Measurements from ENCODE around the gene RHOC.
"Not testable (repeated sequence)": the region's sequence is repeated elsewhere in the genome, so short reads cannot be mapped to it uniquely, and the experiment has no call there.

The RHOC gene

DNA sequence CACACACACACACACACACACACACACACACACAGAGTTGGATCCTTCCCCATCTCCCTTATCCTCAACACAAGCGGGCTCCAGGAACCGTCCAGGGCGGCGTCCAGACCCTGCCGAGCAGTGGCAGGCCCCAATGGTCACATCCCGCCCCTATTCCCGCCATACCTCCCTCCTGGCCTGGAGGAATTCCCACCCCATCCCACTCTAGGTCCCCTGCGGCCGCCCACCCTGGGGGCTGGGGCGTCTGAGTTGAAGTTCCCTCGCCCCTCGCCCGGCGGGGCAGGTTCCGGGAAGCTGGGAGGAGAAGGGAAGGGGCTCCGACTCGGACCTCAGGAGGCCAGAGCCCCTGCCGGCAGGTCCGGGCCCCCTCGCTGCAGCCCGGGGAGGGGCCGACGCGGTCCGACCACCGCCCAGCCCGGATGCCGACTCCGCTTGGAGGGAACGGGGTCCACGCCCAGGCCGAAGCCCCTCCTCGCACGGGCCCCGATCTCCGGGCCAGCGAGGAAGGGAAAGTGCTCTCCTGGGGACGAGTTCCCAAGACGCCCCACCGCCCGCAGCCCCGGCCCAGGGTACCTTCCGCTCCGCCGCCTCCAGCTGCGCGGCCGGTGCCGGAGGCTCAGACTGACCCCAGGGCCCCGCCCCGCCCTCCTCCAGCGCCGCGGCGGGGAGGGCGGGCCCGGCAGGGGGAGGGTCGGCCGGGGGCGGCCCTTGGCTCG is at the start of gene RHOC:
RHOC (minus strand) TSS at position 623 of the 716 bp plus-strand sequence. CDS start 3,328 bp downstream, outside the sequence.
- DNase-seq, result peak; percentile 57

DNA sequence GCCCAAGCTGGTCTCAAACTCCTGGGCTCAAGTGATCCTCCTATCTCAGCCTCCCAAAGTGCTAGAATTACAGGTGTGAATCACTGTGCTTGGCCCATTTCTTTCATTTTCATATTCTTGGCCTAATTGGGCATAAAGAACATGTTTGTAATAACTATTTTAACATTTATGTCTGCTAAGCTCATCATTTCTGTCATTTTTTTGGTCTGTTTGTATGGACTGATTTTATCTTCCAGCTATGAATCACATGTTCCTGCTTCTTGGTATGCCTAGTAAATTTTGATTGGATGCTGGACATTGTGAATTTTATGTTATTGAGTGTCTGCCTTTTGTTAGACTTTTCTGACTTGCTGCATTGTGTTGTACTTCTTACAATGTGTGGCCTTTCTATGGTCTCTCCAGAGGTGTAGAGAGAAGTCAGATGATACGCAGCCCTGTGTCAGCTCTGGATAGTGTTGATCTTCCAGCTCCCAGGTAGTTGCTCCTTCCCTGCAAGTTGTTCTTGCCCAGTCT is 47.2 kb upstream of the RHOC start:
- DNase-seq, result no peak

DNA sequence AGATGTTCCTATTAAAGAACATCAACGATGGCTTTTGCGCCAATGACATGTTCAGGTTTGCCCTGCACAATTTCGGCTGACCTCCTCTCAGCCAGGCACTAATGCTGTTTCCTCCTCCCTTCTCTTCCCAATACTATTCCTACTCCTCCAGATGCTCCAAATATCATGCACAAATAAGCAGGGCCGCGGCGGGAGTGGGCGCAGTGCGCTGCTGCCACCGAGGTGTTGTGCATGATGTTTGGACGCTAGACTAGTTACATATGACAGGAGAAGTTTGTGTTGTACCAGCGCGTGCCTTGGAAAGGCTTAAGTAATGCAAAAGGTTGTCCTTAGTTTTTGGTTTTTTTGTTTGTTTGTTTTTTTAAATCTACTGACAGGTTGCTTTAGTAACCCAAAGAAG is 41.5 kb upstream of the RHOC start:
- DNase-seq, result no peak

DNA sequence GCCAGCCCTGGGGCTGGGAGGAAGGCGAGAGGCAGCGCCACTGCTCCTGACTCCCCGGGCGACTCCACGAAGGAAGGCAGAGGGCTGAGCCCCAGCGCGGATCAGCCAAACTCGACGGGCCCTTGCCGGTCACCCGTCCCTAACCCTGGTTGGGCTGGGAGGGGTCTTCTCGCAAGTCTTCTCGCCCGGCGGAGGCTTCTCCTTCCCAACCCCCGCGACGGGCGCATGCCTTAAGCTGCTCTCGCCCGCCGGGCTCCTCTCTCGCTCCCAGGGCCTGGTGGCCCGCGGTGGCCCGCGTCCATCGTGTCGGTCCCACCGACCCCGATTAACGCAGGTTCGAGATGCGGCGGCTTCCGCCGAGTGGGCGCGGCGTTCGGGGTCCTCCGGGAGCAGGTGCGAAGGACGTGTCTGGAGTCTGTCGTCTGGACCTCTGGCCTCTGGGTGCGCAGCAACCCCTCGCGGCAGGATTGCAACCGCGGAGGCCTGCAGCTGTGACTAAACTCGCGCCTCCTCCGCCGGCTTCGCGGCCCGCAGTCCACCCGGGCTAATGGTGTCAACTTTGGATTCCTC is 37.2 kb upstream of the RHOC start:
- DNase-seq, result no peak

DNA sequence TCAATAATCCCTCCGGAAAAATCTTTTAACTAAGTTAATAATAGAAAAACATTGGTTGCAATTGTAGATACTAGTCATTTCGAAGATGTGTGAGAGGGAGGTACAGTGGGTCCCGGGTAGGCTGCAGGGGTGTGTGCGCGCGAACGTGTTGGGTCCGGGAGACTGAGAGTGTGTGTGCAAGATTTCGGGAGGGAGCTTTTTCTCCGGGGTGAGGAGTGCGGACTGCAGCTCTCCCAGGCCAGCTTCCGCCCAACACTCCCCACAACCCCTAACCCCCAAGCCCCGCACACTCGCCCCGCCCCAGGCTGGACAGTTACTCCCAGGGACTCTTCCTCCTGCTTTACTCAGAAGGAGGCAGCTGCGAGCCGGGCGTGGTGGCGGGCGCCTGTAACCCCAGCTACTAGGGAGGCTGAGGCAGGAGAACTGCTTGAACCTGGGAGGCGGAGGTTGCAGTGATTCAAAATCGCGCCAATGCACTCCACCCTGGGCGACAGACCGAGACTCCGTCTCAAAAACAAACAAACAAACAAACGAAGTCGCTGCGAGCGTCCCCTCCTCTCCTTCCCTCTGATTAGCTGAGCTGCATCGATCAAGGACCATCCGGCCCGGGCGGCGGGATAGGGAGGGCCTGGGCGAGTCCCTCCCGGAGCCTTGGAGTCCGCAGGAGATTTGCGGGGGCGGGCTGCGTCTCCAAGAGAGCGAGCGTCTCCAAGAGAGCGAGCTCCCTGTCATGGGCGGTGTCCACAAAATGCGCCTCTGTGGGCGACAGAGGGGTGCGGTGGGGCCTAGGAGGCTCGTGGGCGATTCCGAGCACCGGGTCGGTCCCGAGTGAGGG is 36.5 kb upstream of the RHOC start:
- DNase-seq, result no peak

DNA sequence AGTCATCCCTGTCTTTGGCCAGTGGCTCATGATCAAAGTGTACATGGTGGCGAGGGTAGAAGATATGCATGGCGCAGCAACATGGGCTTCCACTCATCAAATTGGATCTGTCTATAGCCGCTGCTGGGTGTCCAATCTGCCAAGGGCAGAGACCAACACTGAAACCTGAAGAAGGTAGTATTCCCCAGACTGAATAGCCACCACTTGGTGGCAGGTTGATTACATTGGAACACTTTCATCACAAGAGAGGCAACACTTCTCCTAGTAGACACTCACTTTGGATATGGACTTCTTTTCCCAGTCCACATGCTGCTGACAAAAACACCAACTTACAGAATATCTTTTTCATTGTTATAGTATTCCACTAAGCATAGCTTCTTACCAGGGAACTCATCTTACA is 30.6 kb upstream of the RHOC start:
- no peak for DNase-seq

DNA sequence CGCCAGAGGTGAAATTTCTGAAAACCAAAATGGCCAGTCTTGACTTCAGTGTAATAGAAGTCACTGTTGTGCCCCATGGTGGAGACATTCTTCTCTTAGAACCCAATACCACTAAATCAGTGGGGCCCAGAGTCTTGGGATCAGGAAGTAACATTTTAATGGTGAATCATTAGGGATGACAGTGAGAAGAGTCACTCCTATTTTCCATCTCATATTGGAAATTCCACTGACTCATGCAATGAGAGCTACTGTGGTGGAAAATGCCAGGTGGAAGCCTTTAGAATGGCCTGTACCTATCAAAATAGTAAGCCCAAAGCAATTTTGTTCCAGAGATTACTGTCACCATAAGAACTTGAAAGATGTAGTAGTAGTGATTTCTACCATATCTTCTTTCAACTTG is 28.8 kb upstream of the RHOC start:
- no peak for DNase-seq

DNA sequence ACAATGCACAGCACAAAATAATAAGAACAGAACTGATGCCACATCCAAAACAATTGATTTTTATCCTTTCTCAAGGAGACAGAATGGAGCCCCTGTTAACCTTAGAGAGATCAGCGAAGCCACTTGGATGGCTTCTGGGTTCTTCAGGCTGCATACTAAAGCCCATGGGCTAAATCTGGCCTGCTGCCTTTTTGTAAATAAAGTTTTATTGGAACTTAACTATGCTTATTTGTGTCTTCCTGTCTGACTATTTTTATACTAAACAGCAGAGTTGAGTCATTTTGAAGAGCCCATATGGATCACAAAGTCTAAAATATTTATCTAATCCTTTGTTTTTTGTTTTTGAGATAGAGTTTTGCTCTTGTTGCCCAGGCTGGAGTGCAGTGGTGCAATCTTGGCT is 24.5 kb upstream of the RHOC start:
- DNase-seq, result no peak

DNA sequence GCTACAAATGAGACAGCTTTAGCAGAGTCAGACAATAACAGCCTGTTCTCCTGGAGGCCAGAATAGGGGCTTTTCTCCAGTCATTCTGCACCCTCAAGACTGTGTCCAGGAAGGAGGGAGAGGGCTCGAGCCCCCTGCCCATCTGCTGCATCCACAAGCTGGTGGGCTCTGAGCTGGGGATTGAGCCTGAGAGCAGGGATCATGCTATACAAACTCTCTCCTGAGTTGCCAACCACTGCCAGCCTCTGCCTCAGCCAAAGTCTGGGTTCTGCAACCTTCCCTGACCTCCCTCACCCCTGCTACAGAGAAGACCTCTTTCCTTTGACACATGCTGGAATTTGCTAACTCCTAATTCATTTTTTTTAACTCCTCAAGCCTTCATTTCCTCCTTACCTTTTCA is 23.0 kb upstream of the RHOC start:
- no peak for DNase-seq

DNA sequence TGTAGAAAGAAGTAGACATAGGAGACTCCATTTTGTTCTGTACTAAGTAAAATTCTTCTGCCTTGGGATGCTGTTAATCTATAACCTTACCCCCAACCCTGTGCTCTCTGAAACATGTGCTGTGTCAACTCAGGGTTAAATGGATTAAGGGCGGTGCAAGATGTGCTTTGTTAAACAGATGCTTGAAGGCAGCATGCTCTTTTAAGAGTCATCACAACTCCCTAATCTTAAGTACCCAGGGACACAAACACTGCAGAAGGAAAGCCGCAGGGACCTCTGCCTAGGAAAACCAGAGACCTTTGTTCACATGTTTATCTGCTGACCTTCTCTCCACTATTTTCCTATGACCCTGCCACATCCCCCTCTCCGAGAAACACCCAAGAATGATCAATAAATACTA is 22.1 kb upstream of the RHOC start:
- DNase-seq, result not testable (repeated sequence)

DNA sequence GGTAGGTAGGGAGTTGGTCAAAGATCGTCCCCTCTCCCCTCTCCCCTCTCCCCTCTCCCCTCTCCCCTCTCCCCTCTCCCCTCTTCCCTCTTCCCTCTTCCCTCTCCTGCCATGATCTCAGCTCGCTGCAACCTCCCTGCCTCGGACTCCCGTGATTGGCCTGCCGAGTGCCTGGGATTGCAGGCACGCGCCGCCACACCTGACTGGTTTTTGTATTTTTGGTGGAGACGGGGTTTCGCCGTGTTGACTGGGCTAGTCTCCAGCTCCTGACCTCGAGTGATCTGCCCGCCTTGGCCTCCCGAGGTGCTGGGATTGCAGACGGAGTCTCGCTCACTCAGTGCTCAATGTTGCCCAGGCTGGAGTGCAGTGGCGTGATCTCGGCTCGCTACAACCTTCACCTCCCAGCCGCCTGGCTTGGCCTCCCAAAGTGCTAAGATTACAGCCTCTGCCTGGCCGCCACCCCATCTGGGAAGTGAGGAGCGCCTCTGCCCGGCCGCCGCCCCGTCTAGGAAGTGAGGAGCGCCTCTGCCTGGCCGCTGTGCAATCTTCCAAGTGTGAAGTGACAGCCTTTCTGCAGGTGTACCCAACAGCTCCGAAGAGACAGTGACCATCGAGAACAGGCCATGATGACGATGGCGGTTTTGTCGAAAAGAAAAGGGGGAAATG is 21.5 kb upstream of the RHOC start:
- not testable (repeated sequence) for DNase-seq

DNA sequence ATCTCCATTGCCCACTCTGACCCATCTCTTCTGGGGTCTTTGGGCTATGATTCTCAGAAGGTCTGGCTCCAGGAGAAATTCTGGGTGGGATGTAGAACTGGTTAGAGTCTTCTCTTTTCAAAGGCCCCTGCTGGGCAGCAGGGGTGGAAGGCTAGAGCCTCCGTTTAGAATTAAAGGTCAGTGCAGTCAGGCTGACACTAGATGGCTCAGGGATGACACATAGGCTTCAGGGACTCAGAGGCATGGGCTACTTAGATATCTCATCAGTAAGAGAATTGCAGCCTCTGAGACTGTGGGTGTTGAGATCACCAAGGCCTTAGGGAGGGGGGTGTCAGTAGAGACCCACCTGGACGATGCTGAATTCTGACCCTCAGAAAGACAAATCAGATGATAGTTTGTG is 20.8 kb upstream of the RHOC start:
- DNase-seq, result no peak

DNA sequence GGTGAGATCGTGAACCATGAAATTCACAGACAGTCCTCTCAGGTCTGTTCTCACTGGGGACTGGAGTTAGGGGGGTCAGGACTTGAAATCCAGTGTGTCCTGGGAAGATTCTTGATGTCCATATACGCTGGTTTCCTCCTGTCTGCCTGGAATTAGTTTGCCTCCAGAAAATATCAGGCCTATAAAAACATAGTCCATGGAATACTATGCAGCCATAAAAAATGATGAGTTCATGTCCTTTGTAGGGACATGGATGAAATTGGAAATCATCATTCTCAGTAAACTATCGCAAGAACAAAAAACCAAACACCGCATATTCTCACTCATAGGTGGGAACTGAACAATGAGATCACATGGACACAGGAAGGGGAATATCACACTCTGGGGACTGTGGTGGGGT is 17.3 kb upstream of the RHOC start:
- not testable (repeated sequence) for DNase-seq

DNA sequence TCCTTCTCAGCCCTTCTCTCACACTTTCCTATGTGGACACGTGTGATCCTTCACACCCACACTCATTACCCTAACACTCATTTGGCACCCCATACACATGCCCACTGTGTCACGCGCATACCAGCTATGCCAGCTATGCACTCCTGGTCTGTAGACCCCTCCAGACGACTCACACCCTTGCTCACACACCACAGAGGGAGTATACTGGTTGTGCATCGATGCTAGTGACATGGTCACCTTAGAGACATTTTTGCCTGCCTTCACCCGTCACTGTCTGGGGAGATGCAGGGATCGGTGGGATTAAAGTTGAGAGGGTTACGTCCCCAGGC is 16.5 kb upstream of the RHOC start:
- DNase-seq, result no peak

DNA sequence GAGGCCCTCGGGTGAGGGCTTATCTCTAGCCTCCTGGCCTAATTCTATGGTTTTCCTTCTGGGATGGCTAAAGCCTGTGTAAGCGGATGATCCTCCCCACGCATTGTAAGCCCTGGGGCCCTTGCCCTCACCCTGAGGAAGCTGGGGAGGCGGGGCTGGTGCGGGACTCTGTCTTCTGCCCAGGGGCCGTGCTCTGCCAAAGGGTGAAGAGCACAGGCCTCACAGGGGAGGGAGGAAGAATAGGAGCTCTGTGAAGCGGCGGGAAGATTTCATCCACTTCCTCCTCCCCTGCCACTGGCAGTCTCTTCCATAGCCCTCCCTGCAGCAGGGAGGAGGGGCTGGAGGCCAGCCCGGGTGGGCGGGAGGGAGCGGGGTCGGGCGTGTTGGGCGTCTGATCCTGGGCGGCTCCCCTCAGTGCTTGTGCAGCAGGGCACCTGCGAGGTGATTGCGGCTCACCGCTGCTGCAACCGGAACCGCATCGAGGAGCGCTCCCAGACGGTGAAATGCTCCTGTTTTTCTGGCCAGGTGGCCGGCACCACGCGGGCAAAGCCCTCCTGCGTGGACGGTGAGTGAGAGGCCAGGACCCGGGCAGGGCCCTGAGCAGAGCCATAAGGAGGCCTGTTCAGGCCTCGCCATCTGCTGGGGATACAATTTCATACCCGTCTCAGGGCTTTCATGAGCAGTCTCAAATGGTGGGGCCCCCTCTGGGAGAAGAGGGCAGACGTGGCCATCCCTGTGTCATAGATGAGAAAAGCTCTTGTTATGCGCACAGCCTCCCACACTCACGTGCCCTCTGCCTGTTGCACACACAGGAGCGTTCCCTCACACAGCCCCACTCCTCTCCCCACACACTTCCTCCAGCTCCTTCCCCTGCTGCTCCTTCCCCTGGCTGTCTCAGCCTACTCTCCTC is 15.9 kb upstream of the RHOC start:
- DNase-seq, result peak in 1 of 2 donors; percentile 29

DNA sequence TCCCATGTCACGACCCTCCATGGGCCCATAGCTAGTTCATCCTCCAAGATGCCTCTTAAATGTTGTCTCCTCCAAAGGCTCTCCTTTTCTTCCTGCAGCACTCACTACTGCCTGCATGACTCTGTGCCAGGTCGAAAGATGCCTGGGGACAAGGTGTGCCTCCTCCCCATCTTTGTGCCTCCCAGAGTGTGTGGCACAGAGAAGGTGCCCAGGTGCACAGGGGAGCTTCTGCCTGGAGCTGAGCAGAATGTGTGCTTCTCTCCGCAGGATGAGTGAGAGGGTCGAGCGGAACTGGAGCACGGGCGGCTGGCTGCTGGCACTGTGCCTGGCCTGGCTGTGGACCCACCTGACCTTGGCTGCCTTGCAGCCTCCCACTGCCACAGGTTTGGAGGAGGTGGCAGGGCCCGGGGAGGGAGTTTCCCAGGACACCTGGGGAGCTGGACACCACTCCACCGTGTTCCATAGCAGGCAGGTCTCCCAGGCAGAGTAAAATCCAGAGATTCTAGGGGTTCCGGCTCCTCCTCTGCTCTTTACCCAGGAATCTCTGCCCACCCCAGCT is 15.1 kb upstream of the RHOC start:
- no peak for DNase-seq

DNA sequence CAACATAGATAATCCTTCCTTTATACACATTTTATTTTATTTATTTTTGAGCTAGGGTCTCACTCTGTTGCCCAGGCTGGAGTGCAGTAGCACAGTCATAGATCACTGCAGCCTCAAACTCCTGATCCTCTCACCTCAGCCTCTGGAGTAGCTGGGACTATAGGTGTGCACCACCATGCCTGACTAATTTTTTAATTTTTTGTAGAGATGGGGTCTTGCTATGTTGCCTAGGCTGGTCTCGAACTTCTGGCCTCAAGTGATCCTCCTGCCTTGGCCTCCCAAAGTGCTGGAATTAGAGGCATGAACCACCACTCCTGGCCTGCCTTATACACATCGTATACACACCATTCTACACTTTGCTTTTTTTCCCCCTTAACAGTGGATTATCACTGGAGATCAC is 14.4 kb upstream of the RHOC start:
- not testable (repeated sequence) for DNase-seq

DNA sequence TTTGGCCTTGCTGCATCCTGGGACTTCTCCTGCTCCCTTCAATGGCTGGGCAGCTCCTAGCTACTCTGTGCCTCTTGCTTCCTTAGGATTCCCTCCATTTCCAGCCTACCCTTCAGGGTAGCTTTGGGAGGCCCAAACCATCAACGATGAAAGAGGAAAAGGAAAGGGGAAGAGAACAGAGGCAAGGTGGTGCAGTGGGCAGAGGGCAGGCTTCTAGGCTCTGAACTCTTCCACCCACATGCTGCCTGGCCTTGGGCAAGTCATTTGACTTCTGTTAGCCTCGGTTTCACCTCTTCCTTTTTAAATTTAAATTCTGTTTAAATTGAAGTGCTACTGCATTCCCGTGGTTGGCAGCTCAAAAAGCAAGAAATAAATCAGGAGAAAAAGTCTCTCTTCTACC is 13.9 kb upstream of the RHOC start:
- DNase-seq, result no peak

DNA sequence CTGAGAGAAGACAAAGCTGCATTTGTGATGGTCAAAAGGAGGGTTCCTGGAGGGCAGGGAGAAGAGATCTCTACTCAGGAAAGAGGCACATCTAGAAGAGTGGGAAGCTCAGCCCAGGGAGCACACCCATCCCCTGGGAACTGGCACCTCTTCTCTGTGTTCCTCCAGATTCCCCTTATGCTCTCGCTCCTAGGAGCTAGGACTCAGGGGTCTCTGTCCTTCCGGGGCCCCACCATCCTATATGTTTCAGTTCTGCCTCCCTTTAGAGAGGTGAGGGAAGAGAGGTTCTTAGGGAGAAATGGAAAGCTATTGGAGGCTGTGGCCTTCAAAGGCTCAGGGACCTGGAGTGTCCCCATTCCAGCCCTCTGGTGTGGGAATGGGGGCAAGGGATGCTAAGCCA is 12.8 kb upstream of the RHOC start:
- DNase-seq, result no peak

DNA sequence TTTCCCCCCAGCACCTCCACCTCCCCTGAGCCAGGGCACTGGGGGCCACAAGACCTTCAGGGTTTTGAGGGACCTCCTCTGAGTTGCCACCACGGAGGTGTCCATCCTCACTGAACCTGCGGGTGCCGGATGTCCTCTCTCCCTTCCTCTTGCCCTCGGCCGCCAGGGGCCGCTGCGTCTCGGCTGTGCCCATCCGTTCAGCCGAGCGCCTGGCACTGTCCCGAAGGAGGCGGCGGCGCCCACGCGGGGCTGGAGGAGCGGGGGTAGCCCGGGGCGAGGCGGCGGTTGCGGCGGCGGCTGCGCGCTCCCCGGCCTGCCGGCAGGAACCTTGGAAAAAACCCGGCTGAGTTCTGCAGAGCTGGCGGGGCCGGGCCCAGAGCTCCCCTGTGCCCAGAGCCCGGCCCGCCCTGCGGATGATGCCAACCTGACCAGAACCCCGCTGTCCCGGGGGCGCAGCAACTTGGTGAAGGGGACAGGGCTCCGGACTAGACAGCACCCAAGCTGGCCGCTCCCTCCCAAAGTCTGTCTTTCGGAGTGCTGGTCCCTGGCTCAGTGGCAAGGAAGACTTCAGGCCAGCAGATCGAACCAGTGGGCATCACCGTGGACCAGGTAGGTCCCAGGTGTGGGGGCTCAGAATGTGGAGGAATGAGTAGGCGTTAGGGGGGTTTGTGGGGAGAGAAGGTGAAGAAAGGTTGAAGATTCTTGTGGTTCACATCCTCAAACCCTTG is 11.9 kb upstream of the RHOC start:
- DNase-seq, result peak; percentile 80 to 88

DNA sequence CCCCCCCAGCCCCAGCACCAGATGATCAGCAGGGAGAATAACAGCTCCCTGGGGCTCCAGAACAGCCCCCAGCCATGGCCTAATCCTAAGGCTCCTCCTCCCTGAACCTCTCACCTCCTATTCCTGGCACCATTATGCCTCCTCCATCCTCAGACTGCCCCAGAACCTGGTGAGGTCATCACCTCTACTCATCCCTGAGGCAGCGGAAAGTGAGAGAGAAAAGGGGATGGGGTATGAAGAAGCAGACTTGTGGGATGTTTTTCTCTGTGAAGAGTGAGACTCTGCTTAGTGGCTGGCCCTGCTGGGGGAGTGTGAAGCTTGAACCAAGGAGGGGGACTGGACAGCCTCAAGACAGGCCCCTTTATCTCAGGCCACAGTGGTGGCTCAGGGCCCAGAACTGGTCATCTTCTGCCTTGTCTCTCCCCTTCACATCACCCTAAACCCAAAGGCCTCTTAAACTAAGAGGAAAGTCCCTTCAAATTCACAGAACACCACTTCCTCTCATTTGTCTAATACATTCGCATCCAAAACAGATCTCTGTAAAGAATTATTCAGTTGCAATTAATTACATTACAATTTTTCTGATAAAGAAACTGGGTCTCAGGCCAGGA is 10.4 kb upstream of the RHOC start:
- DNase-seq, result no peak

All from stimulated activated CD4-positive, alpha-beta T cell treated with anti-CD3 and anti-CD28 coated beads, Interleukin-2, amount 100 ng/mL, for 24 hours (primary cell).